HEK293T (cell line): Measurements from ENCODE around the gene ITSN2.

ENCODE experiments used
- BHLHE40 ChIP-seq: fragments of 450-650 bp; IDR thresholded peaks from 2 replicates; pipeline ENCODE4 v1.6.1; 2016; ENCODE audit warnings: mild to moderate bottlenecking, moderate library complexity, borderline replicate concordance
- CTBP1 ChIP-seq: fragments of 450-650 bp; IDR thresholded peaks from 2 replicates; pipeline ENCODE4 v1.6.1; 2016; ENCODE audit warnings: borderline replicate concordance
- ELF4 ChIP-seq: fragments of 450-650 bp; IDR thresholded peaks from 2 replicates; pipeline ENCODE4 v1.6.1; 2017; ENCODE audit warnings: antibody characterized with exemption
- FOXM1 ChIP-seq: fragments of 450-650 bp; IDR thresholded peaks from 2 replicates; pipeline ENCODE4 v1.6.1; 2017; ENCODE audit warnings: mild to moderate bottlenecking, borderline replicate concordance
- SP1 ChIP-seq: fragments of 450-650 bp; IDR thresholded peaks from 2 replicates; pipeline ENCODE4 v1.6.1; 2017
- ZNF384 ChIP-seq: fragments of 450-650 bp; IDR thresholded peaks from 2 replicates; pipeline ENCODE4 v1.6.1; 2016

- TF ChIP-seq SP1 (no peak), FOXM1 (no peak), BHLHE40 (no peak), ELF4 (no peak), ZNF384 (no peak), CTBP1 (no peak)
Observed at GRCh38 chr2:24374301-24374700, 14.0 kb upstream of the ITSN2 start.
